ENCODE data around the gene LRFN4. TPM values are rescaled to one million over a fixed set of nuclear protein-coding genes. Genes with fewer than 3 reads are reported as not detected.

The LRFN4 gene
- total and polyA plus RNA-seq, 2 of the 8 experiments (the other 6 are each of a cell fraction or from before 2014, with no cell fraction given): 49.8 to 64.3 TPM

- no peak for TF ChIP-seq RBBP5 (IDR thresholded peaks at IDR 0.05; ENCODE audit: borderline replicate concordance, low read depth, low read length)
- no peak for TF ChIP-seq RFX5 (IDR thresholded peaks at IDR 0.05; ENCODE audit: borderline replicate concordance, low read depth, low read length)
These were observed 20.9 kb downstream of the LRFN4 start (continued) for GRCh38 chr11:66877588-66878385.

All from H1 (cell line).